HG02943 (cell line): Measurements from ENCODE around the gene STARD13.

Source experiments
- ATAC-seq: cut with Tn5 transposase; IDR thresholded peaks from one replicate; pipeline ENCODE4 v1.9.1; 2021; ENCODE audit warnings: mild to moderate bottlenecking, low read depth, moderate library complexity; ENCODE audit not compliant: unreplicated experiment

The STARD13 gene

GRCh38 chr13:33232883-33233282, 52.7 kb downstream of the STARD13 start:
- ATAC-seq, result no peak

GRCh38 chr13:33231339-33231738, 54.2 kb downstream of the STARD13 start:
- ATAC-seq, result no peak

GRCh38 chr13:33230178-33230881, 55.2 kb downstream of the STARD13 start:
- no peak for ATAC-seq

- no peak for ATAC-seq
Observed at GRCh38 chr13:33229446-33230177, 55.9 kb downstream of the STARD13 start.

- no peak for ATAC-seq
Observed at GRCh38 chr13:33228648-33229445, 56.7 kb downstream of the STARD13 start.

GRCh38 chr13:33227927-33228647, 57.5 kb downstream of the STARD13 start:
- ATAC-seq, result no peak

- ATAC-seq, result no peak
Observed at GRCh38 chr13:33224686-33225085, 60.9 kb downstream of the STARD13 start.

GRCh38 chr13:33224191-33224590, 61.4 kb downstream of the STARD13 start:
- ATAC-seq, result no peak

- no peak for ATAC-seq
Observed at GRCh38 chr13:33219926-33220325, 65.6 kb downstream of the STARD13 start.

GRCh38 chr13:33218426-33218825, 67.1 kb downstream of the STARD13 start:
- no peak for ATAC-seq

GRCh38 chr13:33218020-33218419, 67.5 kb downstream of the STARD13 start:
- ATAC-seq, result no peak

GRCh38 chr13:33217256-33217655, 68.3 kb downstream of the STARD13 start:
- no peak for ATAC-seq

GRCh38 chr13:33213797-33214196, 71.8 kb downstream of the STARD13 start:
- no peak for ATAC-seq

- no peak for ATAC-seq
Observed at GRCh38 chr13:33213024-33213768, 72.4 kb downstream of the STARD13 start.

- ATAC-seq, result no peak
Observed at GRCh38 chr13:33212396-33212795, 73.2 kb downstream of the STARD13 start.

GRCh38 chr13:33210090-33210489, 75.5 kb downstream of the STARD13 start:
- no peak for ATAC-seq

GRCh38 chr13:33208290-33209220, 77.0 kb downstream of the STARD13 start:
- ATAC-seq, result no peak

GRCh38 chr13:33207615-33207961, 78.0 kb downstream of the STARD13 start:
- no peak for ATAC-seq
